Memory B cell (primary cell): ENCODE data around the gene NR1D2.
"Not testable (repeated sequence)": the region's sequence is repeated elsewhere in the genome, so short reads cannot be mapped to it uniquely, and the experiment has no call there.

ENCODE experiments used
- ATAC-seq: fragments of 150-1000 bp; cut with Tn5 transposase; 2 replicates; pipeline ENCODE4 v1.10.0; 2021; ENCODE audit warnings: low read depth, mild to moderate bottlenecking, moderate library complexity
- DNase-seq, 2 donors: peaks; one replicate each; pipeline ENCODE4 v3.0.0; 2022; ENCODE audit warnings: low spot score in 2 of 2
- H3K27ac Mint-ChIP-seq: one replicate; pipeline ENCODE4 v1.8.0; 2022; ENCODE audit warnings: mild to moderate bottlenecking, moderate library complexity, mixed read lengths
- H3K27me3 Mint-ChIP-seq: one replicate; pipeline ENCODE4 v1.8.0; 2022; ENCODE audit warnings: mixed read lengths
- H3K36me3 Mint-ChIP-seq: one replicate; pipeline ENCODE4 v1.8.0; 2022; ENCODE audit warnings: mild to moderate bottlenecking, mixed read lengths
- H3K4me1 Mint-ChIP-seq: one replicate; pipeline ENCODE4 v1.8.0; 2022; ENCODE audit warnings: mixed read lengths
- H3K4me3 Mint-ChIP-seq: one replicate; pipeline ENCODE4 v1.8.0; 2022; ENCODE audit warnings: mild to moderate bottlenecking, moderate library complexity, mixed read lengths
- H3K9me3 Mint-ChIP-seq: one replicate; pipeline ENCODE4 v1.8.0; 2022; ENCODE audit warnings: mixed read lengths

The NR1D2 gene

GRCh38 chr3:23918331-23918730 lies 26.8 kb upstream of the NR1D2 start:
- H3K9me3 Mint-ChIP-seq: not testable (repeated sequence)

GRCh38 chr3:23919628-23920027 lies 25.5 kb upstream of the NR1D2 start:
- Mint-ChIP-seq H3K4me1 (peaks cover 27% of the 10 kb centered on the region), H3K27me3 (no peaks in the 10 kb centered on the region), H3K4me3 (no peak overlapping the region), H3K9me3 (no peaks in the 10 kb centered on the region), H3K27ac (peak overlapping the region; percentile 48), H3K36me3 (peaks cover 21% of the 10 kb centered on the region)
- DNase-seq (no peak), ATAC-seq (no peak)

More at GRCh38 chr3:23918331-23918730, 26.8 kb upstream of the NR1D2 start:
- DNase-seq, ATAC-seq, H3K27me3 Mint-ChIP-seq: not testable (repeated sequence)
- H3K27ac Mint-ChIP-seq: peak overlapping the region; percentile 95
- peak overlapping the region; percentile 97 for H3K4me3 Mint-ChIP-seq
- peaks cover 21% of the 10 kb centered on the region for H3K36me3 Mint-ChIP-seq
- peaks cover 27% of the 10 kb centered on the region for H3K4me1 Mint-ChIP-seq

GRCh38 chr3:23920151-23920655 lies 24.9 kb upstream of the NR1D2 start:
- Mint-ChIP-seq H3K27ac (peak overlapping the region; percentile 48), H3K4me3 (no peak overlapping the region), H3K9me3 (no peaks in the 10 kb centered on the region), H3K36me3 (peaks cover 21% of the 10 kb centered on the region), H3K27me3 (no peaks in the 10 kb centered on the region), H3K4me1 (peaks cover 25% of the 10 kb centered on the region)
- DNase-seq (no peak), ATAC-seq (no peak)

GRCh38 chr3:23921052-23921511 lies 24.0 kb upstream of the NR1D2 start:
- H3K4me1 Mint-ChIP-seq: peaks cover 20% of the 10 kb centered on the region
- no peaks in the 10 kb centered on the region for H3K9me3 Mint-ChIP-seq
- H3K27ac Mint-ChIP-seq: no peak overlapping the region
- DNase-seq (no peak), ATAC-seq (no peak)
- H3K4me3 Mint-ChIP-seq: no peak overlapping the region
- peaks cover 21% of the 10 kb centered on the region for H3K36me3 Mint-ChIP-seq
- no peaks in the 10 kb centered on the region for H3K27me3 Mint-ChIP-seq

GRCh38 chr3:23923786-23924185 lies 21.3 kb upstream of the NR1D2 start:
- H3K27me3 Mint-ChIP-seq: no peaks in the 10 kb centered on the region
- H3K4me1 Mint-ChIP-seq: peaks cover 15% of the 10 kb centered on the region
- no peak overlapping the region for H3K27ac Mint-ChIP-seq
- no peaks in the 10 kb centered on the region for H3K9me3 Mint-ChIP-seq
- DNase-seq (no peak), ATAC-seq (no peak)
- H3K4me3 Mint-ChIP-seq: no peak overlapping the region
- peaks cover 14% of the 10 kb centered on the region for H3K36me3 Mint-ChIP-seq

- DNase-seq: no peak
- peaks cover 5% of the 10 kb centered on the region for H3K4me1 Mint-ChIP-seq
- ATAC-seq: no peak
- peaks cover 3% of the 10 kb centered on the region for H3K36me3 Mint-ChIP-seq
- no peaks in the 10 kb centered on the region for H3K27me3 Mint-ChIP-seq
- no peak overlapping the region for H3K4me3 Mint-ChIP-seq
- no peaks in the 10 kb centered on the region for H3K9me3 Mint-ChIP-seq
- no peak overlapping the region for H3K27ac Mint-ChIP-seq
Observed at GRCh38 chr3:23926246-23926645, 18.8 kb upstream of the NR1D2 start.

- no peak for DNase-seq
- peaks cover 2% of the 10 kb centered on the region for H3K36me3 Mint-ChIP-seq
Observed at GRCh38 chr3:23926736-23927135, 18.4 kb upstream of the NR1D2 start.

GRCh38 chr3:23928524-23928923 lies 16.6 kb upstream of the NR1D2 start:
- no peaks in the 10 kb centered on the region for H3K9me3 Mint-ChIP-seq
- no peak overlapping the region for H3K27ac Mint-ChIP-seq
- no peak overlapping the region for H3K4me3 Mint-ChIP-seq
- H3K4me1 Mint-ChIP-seq: peaks cover 5% of the 10 kb centered on the region
- ATAC-seq (no peak), DNase-seq (no peak)
- peaks cover 2% of the 10 kb centered on the region for H3K36me3 Mint-ChIP-seq
- no peaks in the 10 kb centered on the region for H3K27me3 Mint-ChIP-seq

More at GRCh38 chr3:23926736-23927135, 18.4 kb upstream of the NR1D2 start:
- Mint-ChIP-seq H3K9me3 (no peaks in the 10 kb centered on the region), H3K27ac (no peak overlapping the region), H3K27me3 (no peaks in the 10 kb centered on the region), H3K4me3 (no peak overlapping the region), H3K4me1 (peaks cover 5% of the 10 kb centered on the region)
- no peak for ATAC-seq

GRCh38 chr3:23931597-23931996 lies 13.5 kb upstream of the NR1D2 start:
- H3K27ac Mint-ChIP-seq: no peak overlapping the region
- H3K4me1 Mint-ChIP-seq: peaks cover 2% of the 10 kb centered on the region
- H3K36me3 Mint-ChIP-seq: no peaks in the 10 kb centered on the region
- ATAC-seq (no peak), DNase-seq (no peak)
- H3K9me3 Mint-ChIP-seq: no peaks in the 10 kb centered on the region
- H3K4me3 Mint-ChIP-seq: no peak overlapping the region
- H3K27me3 Mint-ChIP-seq: no peaks in the 10 kb centered on the region

- Mint-ChIP-seq H3K36me3 (no peaks in the 10 kb centered on the region), H3K4me3 (no peak overlapping the region), H3K9me3 (no peaks in the 10 kb centered on the region), H3K27me3 (no peaks in the 10 kb centered on the region), H3K27ac (no peak overlapping the region), H3K4me1 (peaks cover 2% of the 10 kb centered on the region)
- DNase-seq: no peak
- no peak for ATAC-seq
Observed at GRCh38 chr3:23932571-23932970, 12.5 kb upstream of the NR1D2 start.

GRCh38 chr3:23934253-23934652 lies 10.8 kb upstream of the NR1D2 start:
- no peaks in the 10 kb centered on the region for H3K36me3 Mint-ChIP-seq
- ATAC-seq (no peak), DNase-seq (no peak)
- no peak overlapping the region for H3K4me3 Mint-ChIP-seq
- no peaks in the 10 kb centered on the region for H3K9me3 Mint-ChIP-seq
- H3K4me1 Mint-ChIP-seq: no peaks in the 10 kb centered on the region
- H3K27ac Mint-ChIP-seq: no peak overlapping the region
- H3K27me3 Mint-ChIP-seq: no peaks in the 10 kb centered on the region

- H3K4me1 Mint-ChIP-seq: no peaks in the 10 kb centered on the region
- no peaks in the 10 kb centered on the region for H3K36me3 Mint-ChIP-seq
- no peaks in the 10 kb centered on the region for H3K9me3 Mint-ChIP-seq
- no peak for DNase-seq
- no peak for ATAC-seq
- no peak overlapping the region for H3K27ac Mint-ChIP-seq
- no peaks in the 10 kb centered on the region for H3K27me3 Mint-ChIP-seq
- H3K4me3 Mint-ChIP-seq: no peak overlapping the region
Observed at GRCh38 chr3:23937296-23937695, 7.8 kb upstream of the NR1D2 start.

- H3K27ac Mint-ChIP-seq: no peak overlapping the region
- ATAC-seq (no peak), DNase-seq (no peak)
- no peaks in the 10 kb centered on the region for H3K36me3 Mint-ChIP-seq
- no peaks in the 10 kb centered on the region for H3K4me1 Mint-ChIP-seq
- H3K27me3 Mint-ChIP-seq: no peaks in the 10 kb centered on the region
- no peaks in the 10 kb centered on the region for H3K9me3 Mint-ChIP-seq
- no peak overlapping the region for H3K4me3 Mint-ChIP-seq
Observed at GRCh38 chr3:23938688-23939087, 6.4 kb upstream of the NR1D2 start.

- no peaks in the 10 kb centered on the region for H3K36me3 Mint-ChIP-seq
- DNase-seq: no peak
- H3K4me3 Mint-ChIP-seq: no peak overlapping the region
- H3K27ac Mint-ChIP-seq: no peak overlapping the region
- H3K9me3 Mint-ChIP-seq: no peaks in the 10 kb centered on the region
- no peak for ATAC-seq
- no peaks in the 10 kb centered on the region for H3K27me3 Mint-ChIP-seq
- peaks cover 9% of the 10 kb centered on the region for H3K4me1 Mint-ChIP-seq
Observed at GRCh38 chr3:23940775-23941174, 4.3 kb upstream of the NR1D2 start.

GRCh38 chr3:23941440-23941839 lies 3.6 kb upstream of the NR1D2 start:
- H3K27ac Mint-ChIP-seq: no peak overlapping the region
- no peak for ATAC-seq
- H3K9me3 Mint-ChIP-seq: no peaks in the 10 kb centered on the region
- H3K27me3 Mint-ChIP-seq: no peaks in the 10 kb centered on the region
- H3K36me3 Mint-ChIP-seq: no peaks in the 10 kb centered on the region
- no peak overlapping the region for H3K4me3 Mint-ChIP-seq
- no peak for DNase-seq
- H3K4me1 Mint-ChIP-seq: peaks cover 9% of the 10 kb centered on the region
